Esophagus mucosa (tissue), 1 donor: Measurements from ENCODE around the gene RGS6. TPM values are rescaled to one million over a fixed set of nuclear protein-coding genes. Genes with fewer than 3 reads are reported as not detected.
"Not testable (repeated sequence)": the region's sequence is repeated elsewhere in the genome, so short reads cannot be mapped to it uniquely, and the experiment has no call there.

Source experiments
- ATAC-seq: fragments of 200-7000 bp; cut with Tn5 transposase; one replicate; pipeline ENCODE4 v1.9.1; 2020
- total RNA-seq: library from RNA; stranded (reverse); gene quantifications from one replicate; pipeline ENCODE4 v1.2.4, GENCODE V29; 2023
- donor health status: DM: yes; HTN: yes; CAD: no.

Gene RGS6
- total RNA-seq, result 0.52 TPM

DNA sequence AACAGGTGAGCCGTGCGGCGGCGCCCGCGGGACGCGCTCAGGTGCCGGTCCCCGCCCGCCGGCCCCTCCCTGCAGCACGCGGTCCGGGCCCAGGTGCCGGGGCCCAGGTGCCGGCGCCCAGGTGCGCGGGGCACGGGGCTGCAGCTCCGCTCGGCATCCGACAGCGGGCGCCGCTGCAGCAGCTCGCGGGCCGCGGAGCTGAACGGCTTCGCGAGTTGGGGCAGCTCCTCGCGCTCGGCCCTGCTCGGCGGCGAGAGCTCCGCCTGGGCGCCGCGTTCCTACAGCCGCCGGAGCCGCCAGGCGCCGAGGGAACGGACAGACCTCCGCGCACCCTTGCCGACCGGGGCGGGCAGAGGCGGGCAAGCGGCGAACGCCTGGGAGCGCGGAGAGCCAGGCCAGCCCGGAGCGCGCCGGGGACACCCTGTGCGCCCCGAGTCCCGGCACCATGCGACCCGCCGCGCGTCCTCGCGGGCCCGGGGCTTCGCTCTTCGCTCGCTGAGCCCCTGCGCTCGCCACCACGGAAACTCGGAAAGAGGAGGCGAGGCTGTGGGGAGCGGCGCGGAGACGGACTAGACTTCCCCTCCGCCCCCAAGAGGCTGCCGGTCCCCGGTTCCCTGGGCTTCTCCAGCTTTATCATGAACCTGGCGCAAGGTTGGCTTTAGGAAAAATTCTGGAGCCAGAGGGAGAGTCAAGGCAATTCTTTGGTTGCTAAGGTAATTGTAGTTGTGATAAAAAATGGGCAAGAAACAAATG lies at the start of gene RGS6:
TSS of gene RGS6 (plus strand) at position 201 of the 753 bp plus-strand sequence.
- ATAC-seq, result peak; percentile 98

DNA sequence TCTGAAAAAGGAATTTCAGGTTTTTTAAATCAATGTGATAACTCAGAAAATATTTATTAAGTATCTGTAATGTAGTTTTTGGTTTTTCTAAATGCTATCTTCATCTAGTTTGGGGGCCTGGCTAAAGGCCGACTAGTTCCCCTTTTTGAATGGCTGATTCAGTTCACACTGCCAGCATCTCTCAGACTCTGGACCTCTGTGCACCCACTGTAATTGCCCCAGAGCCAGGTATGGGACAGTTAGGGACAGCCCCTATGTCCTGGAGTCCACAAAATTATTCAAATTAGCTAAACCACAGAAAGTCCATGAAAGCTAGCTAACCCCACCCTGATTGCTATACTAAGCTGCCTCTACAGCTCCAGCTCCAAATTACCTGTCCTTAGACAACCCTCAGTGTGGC lies 49.1 kb upstream of the RGS6 start:
- ATAC-seq, result no peak

DNA sequence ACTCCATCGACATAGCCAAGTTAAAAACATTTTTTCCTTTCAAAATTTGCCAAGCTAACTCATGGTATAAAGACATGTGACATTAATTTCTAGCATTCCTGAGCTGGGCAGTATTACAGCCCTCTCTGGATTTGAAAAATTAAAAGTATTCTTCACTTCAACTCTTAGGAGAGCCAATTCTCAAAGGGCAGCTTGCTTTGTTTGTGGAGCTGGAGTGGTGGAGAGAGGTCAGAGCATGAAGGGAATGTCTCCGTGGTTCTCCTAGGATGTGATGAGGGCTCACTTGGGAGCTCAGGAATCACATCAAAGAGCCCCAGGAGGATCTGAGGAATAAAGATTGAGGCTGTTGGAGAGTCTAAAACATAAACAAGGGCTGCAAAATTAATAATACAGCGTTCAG lies 46.9 kb upstream of the RGS6 start:
- ATAC-seq, result no peak

DNA sequence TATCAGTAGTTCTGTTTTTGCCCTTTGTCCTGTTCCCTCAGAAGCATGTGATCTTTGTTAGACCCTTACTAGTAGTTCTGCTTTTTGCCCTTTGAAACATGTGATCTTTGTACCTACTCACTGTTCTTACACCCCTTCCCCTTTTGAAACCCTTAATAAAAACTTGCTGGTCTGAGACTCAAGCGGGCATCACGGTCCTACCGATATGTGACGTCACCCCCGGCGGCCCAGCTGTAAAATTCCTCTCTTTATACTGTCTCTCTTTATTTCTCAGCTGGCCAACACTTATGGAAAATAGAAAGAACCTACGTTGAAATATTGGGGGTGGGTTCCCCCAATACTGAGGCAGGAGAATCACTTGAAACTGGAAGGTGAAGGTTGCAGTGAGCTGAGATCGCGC lies 44.4 kb upstream of the RGS6 start:
- not testable (repeated sequence) for ATAC-seq

GRCh38 chr14:71890541-71890940 lies 41.7 kb upstream of the RGS6 start:
- ATAC-seq, result no peak

DNA sequence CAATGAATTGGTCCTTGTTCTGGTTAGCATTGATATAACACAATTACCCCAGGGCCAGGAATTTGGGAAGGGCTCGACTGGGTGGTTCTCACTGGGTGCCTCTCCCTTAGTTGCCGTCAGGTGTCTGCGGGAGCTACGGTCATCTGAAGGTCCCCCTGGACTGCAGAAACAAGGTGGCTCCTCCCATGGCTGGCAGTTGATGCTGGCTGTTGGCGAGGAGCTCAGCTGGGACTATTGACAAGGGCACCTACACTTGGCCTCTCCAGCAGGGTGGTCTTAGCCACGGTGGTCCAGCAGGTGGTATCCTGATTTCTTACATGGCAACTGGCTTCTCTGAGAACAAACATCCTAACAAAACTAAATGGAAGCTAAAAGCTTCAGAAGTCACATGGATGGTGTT lies 41.0 kb upstream of the RGS6 start:
- ATAC-seq, result no peak

DNA sequence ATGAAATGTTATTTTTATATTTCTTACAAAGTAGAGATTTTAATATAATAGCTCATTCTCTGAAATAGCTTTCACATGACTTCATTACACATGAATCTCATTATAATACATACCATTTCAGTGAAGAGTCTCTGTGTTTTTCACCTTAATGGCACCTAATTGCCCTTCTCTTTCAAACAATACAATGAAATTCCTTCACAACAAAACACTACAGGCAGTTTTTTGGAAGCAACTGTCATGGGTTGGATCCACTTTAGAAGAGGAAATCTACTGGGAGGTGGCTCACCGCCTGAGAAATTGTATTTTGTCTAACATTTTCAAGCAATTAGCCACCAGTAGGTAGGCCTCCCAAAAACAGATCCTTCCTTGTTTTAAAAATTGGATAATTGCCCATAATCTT lies 40.3 kb upstream of the RGS6 start:
- no peak for ATAC-seq

DNA sequence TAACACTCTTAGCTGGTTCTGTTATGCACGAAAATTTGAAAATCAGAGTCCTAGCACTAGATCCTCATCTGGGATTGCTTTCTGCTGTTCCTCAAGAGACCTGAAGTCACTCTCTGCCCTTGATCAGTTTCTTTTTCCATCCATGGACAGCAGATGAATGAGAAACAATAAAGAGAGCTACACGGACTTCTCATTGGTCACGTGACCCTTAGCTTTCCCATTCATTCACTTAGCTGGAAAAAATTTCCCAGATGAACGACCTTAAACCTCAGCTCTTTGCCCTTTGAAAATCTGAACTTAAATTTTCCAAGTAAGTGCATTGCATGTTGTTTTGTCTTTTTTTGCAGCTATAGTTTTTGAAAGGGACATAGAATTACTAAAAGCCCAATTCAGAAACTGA lies 27.2 kb upstream of the RGS6 start:
- no peak for ATAC-seq

- no peak for ATAC-seq
Measured at GRCh38 chr14:71905860-71906259, 26.4 kb upstream of the RGS6 start.

DNA sequence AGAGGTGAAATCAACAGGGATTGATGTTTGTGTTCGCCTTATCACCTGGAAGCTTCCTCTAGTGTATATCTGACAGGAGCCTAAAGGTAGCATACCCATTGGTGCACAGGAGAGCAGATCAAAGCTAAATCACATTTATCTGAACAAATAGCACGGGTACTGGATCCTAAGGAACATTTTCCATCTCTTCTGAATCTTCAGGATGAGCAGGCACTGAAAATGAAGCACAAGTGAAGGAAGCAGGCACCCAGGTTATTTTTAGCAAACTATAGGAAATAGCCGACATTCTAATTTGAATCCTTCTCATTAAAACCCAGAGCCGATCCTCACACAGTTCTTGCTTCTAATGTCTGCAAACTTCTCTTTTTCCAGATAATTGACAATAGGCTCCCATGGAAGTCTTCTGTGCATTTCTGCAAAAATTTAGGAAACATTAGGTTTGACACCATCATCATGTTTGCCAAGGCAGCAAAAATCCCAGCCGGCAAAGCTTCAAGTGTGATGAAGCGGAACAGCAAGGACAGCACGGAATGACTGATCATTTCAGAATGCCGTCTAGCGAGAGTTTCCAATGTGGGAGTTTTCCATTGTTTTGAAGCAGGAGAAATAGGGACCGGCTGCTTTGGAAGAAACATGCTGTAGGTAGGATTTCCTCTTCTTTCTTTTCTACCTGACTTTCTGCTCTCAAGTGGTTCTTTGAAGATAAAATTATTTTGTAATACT lies 24.3 kb upstream of the RGS6 start:
- peak; percentile 41 for ATAC-seq

- ATAC-seq, result no peak
Measured at GRCh38 chr14:71911669-71912068, 20.6 kb upstream of the RGS6 start.

GRCh38 chr14:71913342-71913741 lies 18.9 kb upstream of the RGS6 start:
- ATAC-seq, result no peak

DNA sequence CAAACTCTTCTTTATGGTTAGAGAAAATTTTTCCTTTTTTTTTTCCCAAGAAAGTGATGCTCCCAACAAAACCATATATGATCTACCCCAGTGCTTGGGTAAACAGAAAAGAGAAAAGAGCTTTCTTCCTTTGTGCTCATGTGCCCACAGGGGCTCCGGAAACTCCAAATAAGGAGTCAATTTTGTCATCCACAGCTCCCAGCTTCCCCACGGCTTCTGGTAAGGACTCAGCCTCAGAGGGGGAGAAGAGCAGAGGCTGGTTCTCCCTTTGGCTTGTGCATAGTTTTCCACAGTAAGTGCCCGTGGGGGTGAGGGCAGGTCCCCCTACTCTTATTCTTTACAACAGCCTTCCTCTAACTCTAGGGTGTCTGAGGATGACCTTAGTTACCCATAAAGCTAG lies 13.3 kb upstream of the RGS6 start:
- no peak for ATAC-seq

DNA sequence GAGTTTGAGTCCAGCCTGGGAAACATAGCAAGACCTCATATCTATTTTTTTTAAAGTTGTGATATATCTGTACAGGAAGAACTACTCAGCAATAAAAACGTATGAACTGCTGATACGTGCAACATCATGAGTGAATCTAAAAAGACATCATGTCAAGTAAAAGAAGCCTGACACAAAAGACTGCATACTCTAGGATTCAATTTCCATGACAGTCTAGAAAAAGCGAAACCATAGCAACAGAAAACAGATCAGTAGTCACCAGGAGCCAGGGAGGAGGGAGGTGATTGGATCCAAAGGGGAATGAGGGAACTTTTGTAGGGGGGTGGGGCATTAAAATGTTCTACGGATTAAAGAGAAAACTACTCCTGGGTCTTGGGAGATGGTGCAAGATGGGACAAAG lies 8.7 kb upstream of the RGS6 start:
- ATAC-seq, result no peak

DNA sequence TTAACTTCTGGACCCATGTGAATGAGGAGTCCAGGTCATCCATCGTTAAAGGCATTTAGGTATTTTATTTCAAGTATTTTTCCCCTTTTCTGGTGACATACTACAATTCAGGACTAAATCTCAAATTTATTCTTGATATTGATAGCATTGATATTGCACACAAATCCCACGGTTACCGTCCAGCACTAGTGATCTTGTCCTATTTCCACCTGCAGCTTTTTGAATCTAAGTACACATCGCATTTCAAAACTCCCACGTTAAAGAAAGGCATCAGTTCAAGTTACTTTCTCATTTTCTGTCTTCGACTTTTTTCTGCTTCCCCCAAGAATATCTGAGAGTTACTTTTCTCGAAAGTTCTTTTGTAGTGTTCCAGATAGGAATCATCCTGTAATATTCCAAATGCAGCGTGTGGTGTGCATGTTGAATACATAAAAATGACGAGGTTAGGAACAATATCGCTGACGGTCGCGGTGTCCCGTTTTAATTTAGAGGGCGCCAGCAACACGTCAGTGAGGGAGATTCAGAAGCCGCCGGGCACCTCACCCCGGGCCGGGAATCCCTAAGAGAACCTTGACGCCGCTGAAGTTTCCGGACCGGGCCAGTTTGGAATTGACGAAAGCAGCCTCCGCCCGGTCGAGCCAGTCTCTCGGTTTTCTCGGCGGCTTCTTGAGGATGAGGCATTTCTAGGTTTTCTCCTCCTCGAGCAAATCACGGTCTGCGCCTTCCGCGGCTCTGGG lies 569 bp upstream of the RGS6 start:
- peak; percentile 21 for ATAC-seq

DNA sequence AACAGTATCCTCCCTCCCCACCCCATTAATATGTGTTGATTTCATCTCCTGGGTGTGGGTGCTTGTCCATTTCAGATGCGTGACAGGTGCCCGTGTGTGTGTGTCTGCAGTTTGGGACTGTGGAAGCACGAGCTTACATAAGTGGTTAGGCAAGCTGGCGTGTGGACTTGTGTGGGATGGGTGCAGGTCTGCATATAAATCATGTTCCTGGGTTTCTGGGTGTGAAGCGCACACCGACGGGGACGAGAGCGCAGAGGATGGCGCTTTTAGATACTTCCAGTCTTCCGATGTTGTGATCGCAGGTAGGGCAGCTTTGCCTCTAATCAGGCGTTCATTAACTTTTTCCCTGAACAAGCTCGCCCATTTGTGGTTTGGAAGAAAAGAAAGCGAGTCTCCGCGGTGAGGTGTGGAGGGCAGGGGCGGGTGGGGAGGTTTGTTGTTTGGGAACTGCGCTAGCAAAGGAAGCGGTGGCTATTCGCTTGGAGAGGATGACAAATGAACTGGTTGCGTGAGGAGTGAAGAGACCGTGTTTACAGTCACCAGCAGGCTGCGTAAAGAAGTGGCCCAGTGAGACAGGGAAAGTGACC lies 865 bp downstream of the RGS6 start:
- ATAC-seq, result no peak

DNA sequence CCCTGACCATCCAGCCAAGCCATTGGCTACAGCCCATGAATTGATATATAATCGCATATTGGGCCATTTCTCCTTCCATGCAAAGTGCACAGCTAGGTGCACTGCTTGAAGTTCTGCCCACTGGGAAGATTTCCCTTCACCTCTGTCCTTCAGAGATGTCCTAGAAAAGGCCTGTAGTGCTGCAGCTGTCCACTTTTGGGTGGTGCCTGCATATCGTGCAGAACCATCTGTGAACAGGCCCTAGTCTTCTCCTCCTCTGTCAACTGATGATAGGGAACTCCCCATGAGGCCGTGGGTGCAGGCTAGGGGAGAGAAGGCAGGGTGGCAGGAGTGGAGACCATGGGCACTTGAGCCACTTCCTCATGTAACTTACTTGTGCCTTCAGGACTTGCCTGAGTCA lies 6.0 kb downstream of the RGS6 start:
- ATAC-seq, result not testable (repeated sequence)

DNA sequence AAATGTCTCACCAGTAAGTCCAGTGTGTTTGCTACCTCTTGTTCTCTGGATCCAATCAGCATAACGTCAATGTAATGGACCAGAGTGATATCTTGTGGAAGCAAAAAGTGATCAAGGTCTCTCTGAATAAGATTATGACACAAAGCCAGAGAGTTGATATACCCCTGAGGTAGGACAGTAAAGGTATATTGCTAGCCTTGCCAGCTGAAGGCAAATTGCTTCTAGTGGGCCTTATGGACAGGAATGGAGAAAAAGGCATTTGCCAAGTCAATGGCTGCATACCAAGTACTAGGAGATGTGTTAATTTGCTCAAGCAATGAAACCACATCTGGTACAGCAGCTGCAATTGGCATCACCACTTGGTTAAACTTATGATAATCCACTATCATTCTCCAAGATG lies 7.1 kb downstream of the RGS6 start:
- ATAC-seq, result not testable (repeated sequence)

DNA sequence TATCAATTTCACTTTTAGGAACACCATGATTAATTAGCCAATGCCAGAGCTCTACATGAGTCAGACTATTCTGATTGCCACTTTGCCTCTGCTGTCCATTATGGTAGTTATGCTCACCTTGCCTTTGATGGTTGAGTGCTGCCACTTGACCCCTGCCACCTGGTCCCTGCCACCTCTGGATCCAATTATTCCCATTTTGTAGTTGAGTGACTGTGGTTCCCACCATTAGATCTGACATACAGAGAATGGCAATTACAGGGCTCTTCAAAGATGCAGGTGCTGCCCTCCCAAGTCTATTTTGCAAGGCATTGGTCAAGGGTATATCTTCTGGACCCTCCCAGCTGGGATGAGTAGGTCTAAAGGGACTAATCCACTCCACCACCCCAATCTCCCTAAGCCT lies 8.3 kb downstream of the RGS6 start:
- not testable (repeated sequence) for ATAC-seq

GRCh38 chr14:71941616-71942015 lies 9.4 kb downstream of the RGS6 start:
- ATAC-seq, result not testable (repeated sequence)

DNA sequence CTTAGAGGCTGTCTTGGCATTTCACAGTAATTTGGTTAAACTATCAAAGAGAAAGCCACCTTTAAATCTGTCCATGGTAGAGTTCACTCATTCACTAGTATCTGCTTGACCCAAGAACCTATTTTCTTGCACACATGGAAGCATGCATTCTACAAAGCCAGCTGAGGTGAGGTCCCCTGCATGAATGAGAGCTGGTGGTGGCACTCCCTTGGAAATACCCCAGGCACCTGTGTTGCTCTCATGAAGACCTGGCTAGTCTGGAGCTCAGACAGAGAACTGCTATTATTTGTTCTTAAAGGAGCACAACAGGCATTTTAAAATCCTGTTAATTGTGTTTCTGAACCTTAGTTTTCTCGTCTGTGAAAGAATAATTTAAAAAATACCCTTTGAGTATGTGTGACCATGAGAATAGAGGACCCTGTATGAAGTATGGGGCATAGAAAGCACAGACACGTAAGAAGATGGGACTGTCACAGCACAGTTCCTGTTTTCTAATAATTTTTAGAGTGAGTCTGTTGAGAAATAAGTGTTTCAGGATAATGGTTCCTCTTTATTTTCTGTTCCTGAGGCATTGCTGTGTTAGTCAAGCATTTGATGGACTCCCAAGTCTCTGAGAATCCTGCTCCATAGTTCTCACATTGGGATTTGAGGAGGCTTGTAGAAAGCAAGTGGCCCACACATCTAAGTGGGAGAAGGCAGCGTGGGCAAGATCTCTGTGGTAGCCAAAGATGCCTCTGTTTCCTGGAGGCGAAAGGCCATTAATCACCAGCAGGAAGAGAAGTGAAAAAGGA lies 10.9 kb downstream of the RGS6 start:
- no peak for ATAC-seq

GRCh38 chr14:71943695-71944018 lies 11.4 kb downstream of the RGS6 start:
- ATAC-seq, result no peak
